ENCODE results near the gene WDHD1. TPM values are rescaled to one million over a fixed set of nuclear protein-coding genes. Genes with fewer than 3 reads are reported as not detected.
"Not testable (repeated sequence)": the region's sequence is repeated elsewhere in the genome, so short reads cannot be mapped to it uniquely, and the experiment has no call there.

WDHD1 gene
- total and polyA plus RNA-seq, 8 donors, result 0.45 to 2.3 (median 1.1) TPM

DNA sequence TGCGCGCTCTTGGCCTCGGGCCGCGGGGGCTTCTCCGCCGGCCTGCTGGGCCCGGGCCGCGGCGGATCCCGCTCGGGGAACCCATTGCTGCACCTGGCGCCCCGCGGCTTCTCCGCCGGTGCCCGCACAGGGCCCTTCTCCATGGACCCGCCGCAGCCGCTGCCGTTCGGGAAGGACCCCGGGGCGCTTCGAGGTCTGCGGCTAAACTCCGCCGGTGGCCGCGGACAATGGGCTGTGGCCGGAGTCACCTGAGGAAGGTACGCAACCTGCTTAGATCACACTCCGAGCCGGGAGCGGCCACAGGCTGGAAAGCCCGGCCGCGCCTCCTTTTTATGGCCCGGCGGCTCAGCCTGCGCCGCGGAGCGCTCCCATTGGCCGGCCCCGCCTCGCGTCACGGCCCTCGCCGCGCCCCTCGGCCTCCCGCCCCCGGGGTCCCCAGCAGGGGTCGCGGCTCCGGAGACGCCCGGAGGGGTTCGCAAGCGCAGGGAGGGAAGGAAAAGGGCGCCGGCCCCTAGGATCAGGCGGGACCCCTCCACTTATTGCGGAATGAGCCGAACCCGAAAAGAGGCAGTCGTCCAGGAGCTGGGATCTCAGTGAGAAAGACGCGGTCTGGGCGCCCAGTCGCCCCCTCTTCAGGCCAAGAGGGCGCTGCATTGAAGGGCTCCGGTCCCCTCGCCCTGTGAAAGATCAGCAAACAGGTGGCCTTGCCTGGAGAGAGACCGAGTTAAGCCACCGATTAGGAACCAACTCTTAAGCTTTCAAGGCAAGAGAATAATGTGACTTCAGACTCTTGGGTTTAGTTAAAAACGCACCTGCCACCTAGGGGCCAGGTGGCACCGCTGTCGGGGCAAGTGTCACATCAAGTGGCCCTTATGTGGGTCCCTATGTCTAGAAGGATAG is 124.1 kb downstream of the WDHD1 start, which contains the start of gene GCH1:
GCH1 (minus strand) TSS at position 306 of the 900 bp plus-strand sequence; CDS start at position 143, 163 bp downstream.
- peak within 1 kb of the TSS; percentile 87 to 93 (median 92) for H3K27ac ChIP-seq
- H3K27me3 ChIP-seq, result no peaks in the 10 kb centered on the region
- FAIRE-seq (no peak), DNase-seq (peak; percentile 73 to 91 (median 80)), ATAC-seq (peak; percentile 93 to 97 (median 95))
- TF ChIP-seq, protein P1, sequence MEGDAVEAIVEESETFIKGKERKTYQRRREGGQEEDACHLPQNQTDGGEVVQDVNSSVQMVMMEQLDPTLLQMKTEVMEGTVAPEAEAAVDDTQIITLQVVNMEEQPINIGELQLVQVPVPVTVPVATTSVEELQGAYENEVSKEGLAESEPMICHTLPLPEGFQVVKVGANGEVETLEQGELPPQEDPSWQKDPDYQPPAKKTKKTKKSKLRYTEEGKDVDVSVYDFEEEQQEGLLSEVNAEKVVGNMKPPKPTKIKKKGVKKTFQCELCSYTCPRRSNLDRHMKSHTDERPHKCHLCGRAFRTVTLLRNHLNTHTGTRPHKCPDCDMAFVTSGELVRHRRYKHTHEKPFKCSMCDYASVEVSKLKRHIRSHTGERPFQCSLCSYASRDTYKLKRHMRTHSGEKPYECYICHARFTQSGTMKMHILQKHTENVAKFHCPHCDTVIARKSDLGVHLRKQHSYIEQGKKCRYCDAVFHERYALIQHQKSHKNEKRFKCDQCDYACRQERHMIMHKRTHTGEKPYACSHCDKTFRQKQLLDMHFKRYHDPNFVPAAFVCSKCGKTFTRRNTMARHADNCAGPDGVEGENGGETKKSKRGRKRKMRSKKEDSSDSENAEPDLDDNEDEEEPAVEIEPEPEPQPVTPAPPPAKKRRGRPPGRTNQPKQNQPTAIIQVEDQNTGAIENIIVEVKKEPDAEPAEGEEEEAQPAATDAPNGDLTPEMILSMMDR (IDR thresholded peaks at IDR 0.05), result peak in 3 of 4 donors; percentile 36 to 39 (median 38)
- no peaks in the 10 kb centered on the region for H3K9me3 ChIP-seq
- H3K4me1 ChIP-seq, result no peaks in the 10 kb centered on the region
- intact Hi-C loops (cut with DNase I), result no loop called here
- H3K4me3 ChIP-seq, result peak within 1 kb of the TSS; percentile 68 to 91 (median 87)
- 0 to 1% methylated on average over 58 to 83 of the region's 83 CpGs for WGBS, 2 donors
- no peaks in the 10 kb centered on the region for H3K36me3 ChIP-seq

DNA sequence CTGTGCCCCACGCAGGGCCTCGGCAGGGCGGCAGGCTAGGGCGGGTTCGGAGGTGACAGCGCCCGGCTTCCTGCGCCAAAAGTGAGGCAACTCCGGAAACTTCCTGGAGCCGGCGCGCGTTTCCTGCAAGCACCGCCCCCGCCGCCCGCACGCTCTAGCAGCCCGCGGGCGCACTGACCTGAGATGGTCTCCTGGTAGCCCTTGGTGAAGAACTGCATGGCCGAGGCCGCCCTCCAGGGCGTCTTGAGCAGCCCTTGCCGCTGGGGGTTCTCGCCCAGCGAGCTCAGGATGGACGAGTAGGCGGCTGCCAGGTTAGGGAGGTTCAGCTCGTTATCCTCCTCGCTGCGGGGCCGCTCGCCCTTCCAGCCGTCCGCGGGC is 124.8 kb downstream of the WDHD1 start:
- no peak for FAIRE-seq
- intact Hi-C loops (cut with DNase I), result no loop called here
- 0% methylated on average over 33 to 37 of the region's 37 CpGs for WGBS, 2 donors

DNA sequence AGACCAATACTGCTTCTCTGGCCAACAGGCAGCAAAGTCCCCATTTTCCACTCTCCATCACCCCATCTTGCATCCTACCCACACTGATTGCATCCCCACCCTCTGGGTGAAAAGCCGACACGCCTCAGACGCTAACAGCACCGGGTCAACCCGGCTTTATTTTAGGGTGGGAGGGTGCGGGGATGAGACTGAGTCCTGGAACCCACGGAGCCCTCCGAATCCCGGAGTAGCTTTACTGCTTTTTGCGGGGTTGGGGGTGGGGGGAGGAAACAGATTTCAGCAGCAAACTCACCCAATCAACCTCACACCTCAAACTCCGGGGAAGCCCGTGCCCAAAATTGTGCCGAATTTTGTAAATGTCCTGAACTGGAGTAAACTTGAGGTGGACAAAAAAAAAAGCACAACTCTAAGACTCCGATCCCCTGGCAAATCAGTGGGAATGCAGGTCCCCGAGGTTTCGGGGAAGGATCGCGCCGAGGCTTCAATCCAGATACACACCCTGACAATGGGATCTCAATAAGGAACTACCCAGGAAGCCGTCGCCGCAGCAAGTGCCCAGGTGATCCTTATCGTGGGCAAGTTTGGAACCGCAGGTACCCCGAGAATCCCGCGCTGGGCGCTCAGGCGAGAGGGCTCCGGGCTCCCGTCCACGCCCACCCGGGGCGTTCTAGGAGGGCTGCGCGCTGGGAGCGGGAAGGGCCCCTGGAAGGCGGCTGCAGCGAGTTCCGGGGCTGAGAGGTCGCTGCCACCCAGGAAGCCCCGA is 125.3 kb downstream of the WDHD1 start:
- DNase-seq, result peak in 1 of 6 donors; percentile 11
- Histone ChIP-seq H3K27me3 (no peaks in the 10 kb centered on the region), H3K4me3 (peak overlapping the region; percentile 68 to 91 (median 87)), H3K27ac (peak overlapping the region; percentile 87 to 93 (median 92)), H3K9me3 (no peaks in the 10 kb centered on the region), H3K4me1 (no peaks in the 10 kb centered on the region), H3K36me3 (no peaks in the 10 kb centered on the region)
- FAIRE-seq, result no peak
- intact Hi-C loops (cut with DNase I), result no loop called here
- 1% methylated on average over 42 of the region's 42 CpGs for WGBS, 2 donors
- TF ChIP-seq, protein P1 (IDR thresholded peaks at IDR 0.05), result no peak
- peak in 3 of 4 donors; percentile 5 to 22 (median 14) for ATAC-seq

More for the DNA sequence above, 124.8 kb downstream of the WDHD1 start:
- no peaks in the 10 kb centered on the region for H3K36me3 ChIP-seq
- ATAC-seq, result peak; percentile 69 to 78 (median 73)
- H3K4me1 ChIP-seq, result no peaks in the 10 kb centered on the region
- TF ChIP-seq, protein P1 (IDR thresholded peaks at IDR 0.05), result no peak
- no peaks in the 10 kb centered on the region for H3K9me3 ChIP-seq
- H3K27ac ChIP-seq, result peak overlapping the region; percentile 87 to 93 (median 92)
- no peaks in the 10 kb centered on the region for H3K27me3 ChIP-seq
- peak overlapping the region; percentile 68 to 91 (median 87) for H3K4me3 ChIP-seq
- DNase-seq, result peak; percentile 68 to 90 (median 78)

DNA sequence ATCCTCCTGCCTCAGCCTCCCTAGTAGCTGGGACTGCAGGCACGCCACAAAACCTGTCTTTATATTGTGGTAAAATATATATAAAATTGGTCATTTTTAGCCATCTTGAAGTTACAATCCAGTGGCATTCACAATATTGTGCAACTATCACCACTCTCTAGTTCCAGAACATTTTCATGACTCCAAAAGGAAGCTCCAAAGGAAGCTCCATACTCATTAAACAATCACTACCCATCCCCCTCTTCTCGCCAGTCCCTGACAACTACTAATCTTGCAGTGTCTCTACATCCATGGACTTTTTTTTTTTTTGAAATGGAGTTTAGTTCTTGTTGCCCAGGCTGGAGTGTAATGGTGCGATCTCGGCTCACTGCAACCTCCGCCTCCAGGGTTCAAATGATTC is 127.3 kb downstream of the WDHD1 start:
- Histone ChIP-seq H3K4me3 (no peak overlapping the region), H3K27me3 (no peaks in the 10 kb centered on the region), H3K27ac (no peak overlapping the region), H3K36me3 (no peaks in the 10 kb centered on the region), H3K9me3 (no peaks in the 10 kb centered on the region), H3K4me1 (no peaks in the 10 kb centered on the region)
- FAIRE-seq (no peak), ATAC-seq (no peak), DNase-seq (no peak)
- 98% methylated on average over 5 of the region's 5 CpGs for WGBS, 2 donors
- intact Hi-C loops (cut with DNase I), result no loop called here
- TF ChIP-seq, protein P1 (IDR thresholded peaks at IDR 0.05), result no peak

DNA sequence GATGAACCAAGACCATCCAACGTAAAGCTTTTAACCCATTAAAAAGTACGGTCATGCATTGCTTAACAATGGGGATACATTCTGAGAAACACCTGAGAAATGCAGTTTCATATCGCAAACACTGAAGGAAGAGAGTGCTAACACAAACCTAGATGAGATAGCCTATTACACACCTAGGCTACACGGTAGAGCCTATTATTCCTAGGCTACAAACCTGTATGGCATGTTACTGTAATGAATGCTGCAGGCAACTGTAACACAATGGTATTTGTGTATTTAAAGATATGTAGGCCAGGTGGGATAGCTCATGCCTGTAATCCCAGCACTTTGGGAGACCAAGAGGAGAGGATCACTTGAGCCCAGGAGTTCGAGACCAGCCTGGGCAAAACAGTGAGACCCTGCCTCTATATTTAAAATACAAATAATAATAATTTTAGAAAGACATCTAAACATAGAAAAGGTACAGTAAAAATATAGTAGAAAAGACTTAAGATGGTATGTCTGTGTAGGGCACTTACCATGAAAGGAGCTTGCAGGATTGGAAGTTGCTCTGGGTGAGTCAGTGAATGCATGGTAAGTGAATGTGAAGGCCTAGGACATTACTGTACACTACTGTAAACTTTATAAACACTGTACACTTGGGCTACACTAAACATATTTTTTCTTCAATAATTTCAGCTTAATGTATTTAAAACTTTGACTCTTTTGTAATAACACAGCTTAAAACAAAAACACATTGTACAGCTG is 128.9 kb downstream of the WDHD1 start:
- H3K36me3 ChIP-seq; H3K9me3 ChIP-seq; ATAC-seq; DNase-seq; FAIRE-seq; H3K27ac ChIP-seq; intact Hi-C loops (cut with DNase I); H3K4me3 ChIP-seq; H3K4me1 ChIP-seq; H3K27me3 ChIP-seq: not testable (repeated sequence)
- 93 to 94% methylated on average over 4 to 5 of the region's 5 CpGs for WGBS, 2 donors

All from pancreas (tissue), 10 donors.